ENCODE data around the gene IGSF21.
"Not testable (repeated sequence)": the region's sequence is repeated elsewhere in the genome, so short reads cannot be mapped to it uniquely, and the experiment has no call there.

IGSF21 gene

DNA sequence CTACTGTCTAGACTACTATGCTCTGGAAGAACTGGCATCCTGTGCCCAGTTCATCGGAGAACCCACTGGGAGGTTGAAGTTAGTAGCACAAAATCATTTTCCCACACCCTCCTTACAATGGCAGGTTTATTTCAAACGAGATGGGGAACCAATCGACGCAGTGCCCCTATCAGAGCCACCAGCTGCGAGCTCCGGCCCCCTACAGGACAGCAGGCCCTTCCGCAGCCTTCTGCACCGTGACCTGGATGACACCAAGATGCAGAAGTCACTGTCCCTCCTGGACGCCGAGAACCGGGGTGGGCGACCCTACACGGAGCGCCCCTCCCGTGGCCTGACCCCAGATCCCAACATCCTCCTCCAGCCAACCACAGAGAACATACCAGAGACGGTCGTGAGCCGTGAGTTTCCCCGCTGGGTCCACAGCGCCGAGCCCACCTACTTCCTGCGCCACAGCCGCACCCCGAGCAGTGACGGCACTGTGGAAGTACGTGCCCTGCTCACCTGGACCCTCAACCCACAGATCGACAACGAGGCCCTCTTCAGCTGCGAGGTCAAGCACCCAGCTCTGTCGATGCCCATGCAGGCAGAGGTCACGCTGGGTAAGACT lies 257.6 kb downstream of the IGSF21 start:
- no peak for FAIRE-seq

DNA sequence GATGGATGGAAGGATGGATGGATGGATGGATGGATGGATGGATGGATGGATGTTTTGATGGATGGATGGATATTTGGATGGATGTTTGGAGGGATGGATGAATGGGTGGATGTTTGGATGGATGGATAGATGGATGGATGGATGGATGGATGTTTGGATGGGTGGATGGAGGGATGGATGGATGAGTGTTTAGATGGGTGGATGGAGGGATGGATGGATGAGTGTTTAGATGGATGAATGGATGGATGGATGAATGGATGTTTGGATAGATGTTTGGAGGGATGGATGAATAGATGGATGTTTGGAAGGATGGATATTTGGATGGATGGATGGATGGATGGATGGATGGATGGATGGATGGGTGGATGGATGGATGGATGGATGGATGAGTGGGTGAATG lies 264.9 kb downstream of the IGSF21 start:
- not testable (repeated sequence) for DNase-seq (ENCODE audit: insufficient read length, low spot score); FAIRE-seq

More for the DNA sequence above, 257.6 kb downstream of the IGSF21 start:
- TF ChIP-seq POLR2AphosphoS5 (IDR thresholded peaks at IDR 0.05; ENCODE audit: low read depth, low read length) (no peak), POLR2A (IDR thresholded peaks at IDR 0.05; ENCODE audit: low read depth, low read length) (no peak), POU2F2 (IDR thresholded peaks at IDR 0.05; ENCODE audit: low read depth, low read length) (no peak), PAX5 (IDR thresholded peaks at IDR 0.05; ENCODE audit: insufficient read depth, low read length, severe bottlenecking) (no peak), SPI1 (IDR thresholded peaks at IDR 0.05; ENCODE audit: low read depth, low read length) (no peak), TAF1 (IDR thresholded peaks at IDR 0.05; ENCODE audit: low read depth, low read length) (no peak)
- no peak for DNase-seq (ENCODE audit: insufficient read length, low spot score)

DNA sequence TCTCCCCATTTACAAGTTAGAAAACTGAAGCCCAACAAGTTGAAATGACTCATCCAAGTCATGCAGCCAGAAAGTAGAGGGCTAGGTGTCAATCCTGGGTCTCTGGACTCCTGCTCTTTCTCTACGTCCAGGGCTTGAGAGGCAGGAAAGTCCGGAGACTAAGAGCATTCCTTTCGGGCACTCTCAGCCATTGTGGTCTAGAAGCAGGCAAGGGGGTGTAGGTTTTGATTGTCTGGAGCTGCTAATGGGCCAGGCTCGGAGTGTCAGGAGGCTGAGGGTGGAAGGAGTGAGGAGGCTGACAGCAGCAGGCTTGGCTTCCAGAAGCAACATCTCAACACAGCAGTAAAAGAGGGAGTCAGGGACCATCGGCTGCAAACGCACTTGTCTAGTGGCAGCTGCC lies 265.6 kb downstream of the IGSF21 start:
- TF ChIP-seq SPI1 (IDR thresholded peaks at IDR 0.05; ENCODE audit: low read depth, low read length), result no peak
- TF ChIP-seq POLR2AphosphoS5 (IDR thresholded peaks at IDR 0.05; ENCODE audit: low read depth, low read length), result no peak
- TF ChIP-seq POLR2A (IDR thresholded peaks at IDR 0.05; ENCODE audit: low read depth, low read length), result no peak
- TF ChIP-seq TAF1 (IDR thresholded peaks at IDR 0.05; ENCODE audit: low read depth, low read length), result no peak
- no peak for TF ChIP-seq POU2F2 (IDR thresholded peaks at IDR 0.05; ENCODE audit: low read depth, low read length)
- no peak for TF ChIP-seq PAX5 (IDR thresholded peaks at IDR 0.05; ENCODE audit: insufficient read depth, low read length, severe bottlenecking)
- no peak for DNase-seq (ENCODE audit: insufficient read length, low spot score)
- FAIRE-seq, result no peak

DNA sequence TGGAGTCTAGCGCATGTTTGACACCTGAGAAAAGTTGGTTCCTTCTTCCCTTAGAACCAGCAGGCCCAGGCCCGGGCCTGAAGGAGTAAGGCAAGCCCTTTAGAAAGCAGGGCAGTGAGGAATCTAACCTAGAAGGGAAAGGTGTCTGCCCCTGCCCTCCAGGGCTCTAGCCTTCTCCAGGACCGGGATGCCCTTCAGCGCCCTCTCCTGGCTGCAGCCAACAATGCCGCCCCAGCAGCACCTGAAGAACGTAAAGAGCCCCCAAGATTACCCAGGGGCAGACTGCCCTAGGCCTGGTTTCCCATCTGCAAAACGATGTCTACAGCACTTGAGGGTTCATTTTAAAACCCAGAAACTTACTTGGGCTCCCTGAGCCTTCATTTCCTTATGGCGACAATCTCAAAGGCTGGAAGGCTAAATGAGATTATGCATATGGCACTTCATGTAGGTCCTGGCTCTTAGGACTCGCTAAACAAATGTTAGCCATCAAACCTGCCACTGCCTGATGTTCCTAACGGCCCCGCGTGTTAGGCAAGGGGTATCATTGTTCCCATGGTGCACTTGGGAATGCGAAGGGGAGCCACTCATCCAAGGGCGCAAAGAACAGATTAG lies 266.4 kb downstream of the IGSF21 start:
- FAIRE-seq (no peak), DNase-seq (ENCODE audit: insufficient read length, low spot score) (no peak)
- TF ChIP-seq POLR2A (IDR thresholded peaks at IDR 0.05; ENCODE audit: low read depth, low read length) (no peak), POLR2AphosphoS5 (IDR thresholded peaks at IDR 0.05; ENCODE audit: low read depth, low read length) (no peak), POU2F2 (IDR thresholded peaks at IDR 0.05; ENCODE audit: low read depth, low read length) (no peak), PAX5 (IDR thresholded peaks at IDR 0.05; ENCODE audit: insufficient read depth, low read length, severe bottlenecking) (no peak), TAF1 (IDR thresholded peaks at IDR 0.05; ENCODE audit: low read depth, low read length) (no peak), SPI1 (IDR thresholded peaks at IDR 0.05; ENCODE audit: low read depth, low read length) (no peak)

DNA sequence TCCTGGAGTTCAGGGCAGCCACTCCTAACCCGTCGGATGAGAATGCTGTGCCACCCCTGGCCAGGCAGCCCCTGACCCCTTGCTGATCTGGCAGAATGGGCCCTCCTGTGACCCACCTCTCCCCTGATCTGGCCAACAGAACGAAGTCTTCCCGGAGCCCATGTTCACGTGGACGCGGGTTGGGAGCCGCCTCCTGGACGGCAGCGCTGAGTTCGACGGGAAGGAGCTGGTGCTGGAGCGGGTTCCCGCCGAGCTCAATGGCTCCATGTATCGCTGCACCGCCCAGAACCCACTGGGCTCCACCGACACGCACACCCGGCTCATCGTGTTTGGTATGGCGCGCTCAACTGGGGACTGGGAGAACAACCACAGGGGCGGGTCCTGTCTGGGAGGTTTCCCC lies 269.1 kb downstream of the IGSF21 start:
- FAIRE-seq, result no peak
- no peak for DNase-seq (ENCODE audit: insufficient read length, low spot score)
- no peak for TF ChIP-seq SPI1 (IDR thresholded peaks at IDR 0.05; ENCODE audit: low read depth, low read length)
- TF ChIP-seq POLR2AphosphoS5 (IDR thresholded peaks at IDR 0.05; ENCODE audit: low read depth, low read length), result no peak
- TF ChIP-seq POLR2A (IDR thresholded peaks at IDR 0.05; ENCODE audit: low read depth, low read length), result no peak
- no peak for TF ChIP-seq TAF1 (IDR thresholded peaks at IDR 0.05; ENCODE audit: low read depth, low read length)
- no peak for TF ChIP-seq POU2F2 (IDR thresholded peaks at IDR 0.05; ENCODE audit: low read depth, low read length)
- TF ChIP-seq PAX5 (IDR thresholded peaks at IDR 0.05; ENCODE audit: insufficient read depth, low read length, severe bottlenecking), result no peak

DNA sequence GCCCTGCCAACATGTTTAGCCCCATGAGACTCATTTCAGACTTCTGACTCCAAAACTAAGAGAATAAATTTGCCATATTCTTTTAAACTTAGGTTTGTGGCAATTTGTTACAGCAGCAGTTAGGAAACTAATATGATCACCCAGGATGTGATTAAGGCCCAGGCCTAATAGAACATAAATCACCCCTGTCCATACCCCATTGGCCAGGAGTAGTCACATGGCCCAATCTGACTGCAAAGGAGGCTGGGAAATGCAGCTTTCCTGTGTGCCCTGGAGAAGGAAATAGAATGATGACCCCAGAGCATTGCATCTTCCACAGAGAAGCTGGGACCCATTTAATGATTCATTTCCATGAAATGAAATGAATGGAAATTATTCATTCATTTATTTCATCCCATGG lies 272.7 kb downstream of the IGSF21 start:
- FAIRE-seq (no peak), DNase-seq (ENCODE audit: insufficient read length, low spot score) (no peak)
- no peak for TF ChIP-seq POLR2AphosphoS5 (IDR thresholded peaks at IDR 0.05; ENCODE audit: low read depth, low read length)
- TF ChIP-seq SPI1 (IDR thresholded peaks at IDR 0.05; ENCODE audit: low read depth, low read length), result no peak
- no peak for TF ChIP-seq TAF1 (IDR thresholded peaks at IDR 0.05; ENCODE audit: low read depth, low read length)
- no peak for TF ChIP-seq PAX5 (IDR thresholded peaks at IDR 0.05; ENCODE audit: insufficient read depth, low read length, severe bottlenecking)
- no peak for TF ChIP-seq POLR2A (IDR thresholded peaks at IDR 0.05; ENCODE audit: low read depth, low read length)
- TF ChIP-seq POU2F2 (IDR thresholded peaks at IDR 0.05; ENCODE audit: low read depth, low read length), result no peak

DNA sequence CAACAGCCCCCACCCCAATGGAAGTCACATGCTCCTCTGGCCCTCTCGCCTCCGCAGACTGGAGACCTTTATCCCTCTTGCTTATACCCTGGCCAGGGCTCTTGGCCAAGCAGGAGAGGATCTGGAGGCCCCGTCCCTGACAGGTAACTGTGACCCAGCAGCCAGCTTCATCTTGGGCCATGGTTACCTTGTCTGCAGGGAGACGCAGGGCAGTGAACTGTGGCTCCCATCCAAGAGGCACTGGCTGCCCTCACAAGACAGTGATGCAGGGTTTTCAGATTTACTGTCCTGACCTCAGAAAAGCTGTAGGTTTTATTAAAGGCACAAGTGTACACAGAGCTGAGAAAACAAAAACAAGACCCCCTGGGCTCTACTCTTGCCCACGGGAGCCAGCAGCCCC lies 276.5 kb downstream of the IGSF21 start:
- DNase-seq (ENCODE audit: insufficient read length, low spot score) (no peak), FAIRE-seq (no peak)
- no peak for TF ChIP-seq TAF1 (IDR thresholded peaks at IDR 0.05; ENCODE audit: low read depth, low read length)
- no peak for TF ChIP-seq POLR2AphosphoS5 (IDR thresholded peaks at IDR 0.05; ENCODE audit: low read depth, low read length)
- TF ChIP-seq POLR2A (IDR thresholded peaks at IDR 0.05; ENCODE audit: low read depth, low read length), result no peak
- TF ChIP-seq POU2F2 (IDR thresholded peaks at IDR 0.05; ENCODE audit: low read depth, low read length), result no peak
- no peak for TF ChIP-seq PAX5 (IDR thresholded peaks at IDR 0.05; ENCODE audit: insufficient read depth, low read length, severe bottlenecking)
- no peak for TF ChIP-seq SPI1 (IDR thresholded peaks at IDR 0.05; ENCODE audit: low read depth, low read length)

DNA sequence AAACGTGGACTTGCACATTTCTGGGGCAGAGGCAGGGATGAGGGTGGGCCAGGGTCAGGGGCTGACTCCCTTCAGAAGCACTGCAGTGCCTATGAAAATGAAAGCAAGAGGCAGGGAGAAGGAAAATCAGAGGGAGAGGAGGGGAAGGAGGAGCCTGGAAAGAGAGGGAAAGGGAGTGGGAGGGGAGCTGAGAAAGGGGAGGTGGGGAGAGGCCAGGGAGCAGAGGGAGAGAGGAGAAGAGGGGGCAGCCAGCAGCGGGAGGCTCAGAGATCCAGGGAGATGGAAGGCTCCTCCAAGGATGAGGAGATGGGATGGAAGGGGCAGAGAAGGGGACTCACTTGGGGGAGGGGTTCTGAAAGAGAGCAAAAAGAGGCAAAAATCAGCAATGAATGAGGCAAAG lies 276.9 kb downstream of the IGSF21 start:
- no peak for FAIRE-seq

DNA sequence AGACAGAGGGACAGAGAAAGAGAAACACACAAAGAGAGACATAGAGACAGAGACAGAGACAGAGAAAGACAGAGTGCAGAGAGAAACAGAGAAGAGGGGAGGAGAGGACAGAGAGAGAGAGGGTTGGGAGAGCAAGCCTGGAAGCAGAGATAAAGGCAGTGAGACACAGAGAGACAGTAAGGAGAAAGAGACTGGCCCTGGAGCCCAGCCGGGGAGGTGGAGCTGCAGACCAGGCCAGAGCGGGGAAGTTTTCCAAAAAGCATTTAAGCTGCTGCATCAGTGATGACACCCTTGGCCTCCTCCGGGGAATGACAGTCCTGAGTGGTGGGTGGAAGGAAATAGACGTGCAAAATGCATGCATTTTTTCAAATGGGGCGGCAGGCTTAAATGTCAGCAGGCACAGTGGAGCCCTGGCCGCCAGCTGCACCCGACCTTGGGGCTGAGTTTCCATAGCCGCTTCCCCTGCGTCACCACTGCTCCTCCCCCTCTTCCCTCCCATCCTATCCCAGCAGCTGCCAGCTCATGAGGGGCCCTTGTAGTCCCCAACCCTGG lies 277.7 kb downstream of the IGSF21 start:
- DNase-seq (ENCODE audit: insufficient read length, low spot score), result no peak
- TF ChIP-seq SPI1 (IDR thresholded peaks at IDR 0.05; ENCODE audit: low read depth, low read length) (no peak), PAX5 (IDR thresholded peaks at IDR 0.05; ENCODE audit: insufficient read depth, low read length, severe bottlenecking) (no peak), POLR2AphosphoS5 (IDR thresholded peaks at IDR 0.05; ENCODE audit: low read depth, low read length) (no peak), POU2F2 (IDR thresholded peaks at IDR 0.05; ENCODE audit: low read depth, low read length) (no peak), POLR2A (IDR thresholded peaks at IDR 0.05; ENCODE audit: low read depth, low read length) (no peak), TAF1 (IDR thresholded peaks at IDR 0.05; ENCODE audit: low read depth, low read length) (no peak)
- no peak for FAIRE-seq

More for the DNA sequence above, 276.9 kb downstream of the IGSF21 start:
- TF ChIP-seq POLR2A (IDR thresholded peaks at IDR 0.05; ENCODE audit: low read depth, low read length) (no peak), SPI1 (IDR thresholded peaks at IDR 0.05; ENCODE audit: low read depth, low read length) (no peak), TAF1 (IDR thresholded peaks at IDR 0.05; ENCODE audit: low read depth, low read length) (no peak), POLR2AphosphoS5 (IDR thresholded peaks at IDR 0.05; ENCODE audit: low read depth, low read length) (no peak), POU2F2 (IDR thresholded peaks at IDR 0.05; ENCODE audit: low read depth, low read length) (no peak), PAX5 (IDR thresholded peaks at IDR 0.05; ENCODE audit: insufficient read depth, low read length, severe bottlenecking) (no peak)
- no peak for DNase-seq (ENCODE audit: insufficient read length, low spot score)

Data from GM12891 (cell line).